Aorta (tissue), 5 donors: Measurements from ENCODE around the gene ADGRF1. TPM values are rescaled to one million over a fixed set of nuclear protein-coding genes. Genes with fewer than 3 reads are reported as not detected.

Experiments used
- ATAC-seq: fragments of 200-7000 bp; cut with Tn5 transposase; one replicate; pipeline ENCODE4 v1.9.1; 2022; ENCODE audit warnings: moderate library complexity; ENCODE audit not compliant: low FRiP score
- DNase-seq, 2 donors: peaks; one replicate each; pipeline ENCODE4 v3.0.0-alpha.2; 2020
- H3K27ac ChIP-seq, 2 donors: one replicate each; pipeline ENCODE4 v1.5.1; 2013; ENCODE audit warnings: low read length in 2 of 2, mild to moderate bottlenecking in 2 of 2, moderate library complexity in 2 of 2, control low read depth in 1 of 2, inconsistent platforms in 1 of 2, low read depth in 1 of 2
- H3K27me3 ChIP-seq, 2 donors: one replicate each; pipeline ENCODE4 v1.6.1; 2013; ENCODE audit warnings: control low read depth in 1 of 2, low read length in 1 of 2, mild to moderate bottlenecking in 1 of 2, moderate library complexity in 1 of 2; ENCODE audit not compliant: insufficient read depth in 2 of 2, control insufficient read depth in 1 of 2
- H3K36me3 ChIP-seq, 2 donors: one replicate each; pipeline ENCODE4 v1.6.1; 2013; ENCODE audit warnings: control low read depth in 1 of 2, low read length in 1 of 2, mild to moderate bottlenecking in 1 of 2; ENCODE audit not compliant: insufficient read depth in 2 of 2, control insufficient read depth in 1 of 2
- H3K4me1 ChIP-seq, 2 donors: one replicate each; pipeline ENCODE4 v1.6.1; 2013; ENCODE audit warnings: low read length in 2 of 2, control low read depth in 1 of 2, mild to moderate bottlenecking in 1 of 2, moderate library complexity in 1 of 2; ENCODE audit not compliant: insufficient read depth in 2 of 2, control insufficient read depth in 1 of 2
- H3K4me3 ChIP-seq, 2 donors: one replicate each; pipeline ENCODE4 v1.5.1; 2013; ENCODE audit warnings: low read length in 2 of 2, control low read depth in 1 of 2, mild to moderate bottlenecking in 1 of 2
- H3K9me3 ChIP-seq: one replicate; pipeline ENCODE4 v1.6.1; 2013; ENCODE audit warnings: mild to moderate bottlenecking, low read length; ENCODE audit not compliant: control insufficient read depth
- WGBS, 2 donors: extraction: QIAGEN DNeasy Blood & Tissue Kit; methylation state at CpG; one replicate each; pipeline ENCODE4 v1.1.7; 2013; 5-methylcytosine and 5-hydroxymethylcytosine counted together
- intact Hi-C, 2 donors: fragments of 100-400 bp; cut with DNase I; formaldehyde crosslinking; loops; one replicate each; pipeline versions ENCODE4 v1.14.2 to v1.15.0; 2022
- polyA plus RNA-seq, 2 donors: library from polyadenylated mRNA; stranded (reverse); fragments of 200-250 nt; gene quantifications; one replicate each; pipeline ENCODE4 v1.2.3, GENCODE V29; 2013
- total RNA-seq, 2 donors: library from RNA; stranded (reverse); fragmentation: NEBNext Ultra II Directional; extraction: Animal tissue kit (Norgen Biotek cat#: 25700); gene quantifications; one replicate each; pipeline ENCODE4 v1.2.1, GENCODE V29; 2021
- donor health status: healthy with polysubstance abuse.
- donor health status: Bipolar disorder and iron deficiency.
- donor health status: DM: no; HTN: no; CAD: no.
- donor health status: DM: no; HTN: no; CAD: no.
- donor health status: DM: yes; HTN: yes; CAD: no.

ADGRF1 gene
- total and polyA plus RNA-seq, 4 donors = not detected

GRCh38 chr6:46949632-46950280 is 92.4 kb downstream of the ADGRF1 start:
- Histone ChIP-seq H3K9me3 (no peaks in the 10 kb centered on the region), H3K4me1 (no peaks in the 10 kb centered on the region), H3K4me3 (no peak overlapping the region), H3K36me3 (no peaks in the 10 kb centered on the region), H3K27me3 (no peaks in the 10 kb centered on the region), H3K27ac (no peak overlapping the region)
- DNase-seq (peak; percentile 55 to 77), ATAC-seq (no peak)
- 75 to 77% methylated on average over 8 of the region's 8 CpGs for WGBS, 2 donors
- intact Hi-C loops = no loop called here

GRCh38 chr6:46948699-46949098 is 93.4 kb downstream of the ADGRF1 start:
- WGBS, 2 donors = 92 to 93% methylated on average over 8 of the region's 8 CpGs
- intact Hi-C loops = no loop called here
- H3K4me3 ChIP-seq = no peak overlapping the region
- no peaks in the 10 kb centered on the region for H3K27me3 ChIP-seq
- ATAC-seq (no peak), DNase-seq (no peak)
- H3K36me3 ChIP-seq = no peaks in the 10 kb centered on the region
- no peaks in the 10 kb centered on the region for H3K9me3 ChIP-seq
- no peak overlapping the region for H3K27ac ChIP-seq
- no peaks in the 10 kb centered on the region for H3K4me1 ChIP-seq

Other genes with a start within 250 kb of the ADGRF1 start
- gene MEP1A, start 248.9 kb downstream of the ADGRF1 start, total RNA-seq = not detected
- gene MEP1A, start 248.9 kb downstream of the ADGRF1 start, polyA plus RNA-seq = 10 to 100 TPM in 1 of 2 donors, under 1 TPM in 1; 0.10 to 13.6 TPM
- 10 to 100 TPM; 28.7 to 34.6 TPM for gene ADGRF5, start 120.4 kb downstream of the ADGRF1 start, total RNA-seq
- gene ADGRF5, start 120.4 kb downstream of the ADGRF1 start, polyA plus RNA-seq = 1 to 10 TPM in 1 of 2 donors, under 1 TPM in 1; 0.50 to 3.8 TPM